RWPE2 (cell line): Measurements from ENCODE around the gene MAP2K1.
"Not testable (repeated sequence)": the region's sequence is repeated elsewhere in the genome, so short reads cannot be mapped to it uniquely, and the experiment has no call there.

Experiments
- ATAC-seq: fragments of 200-7000 bp; cut with Tn5 transposase; 3 replicates; pipeline ENCODE4 v1.9.1; 2021; ENCODE audit warnings: low read depth
- DNase-seq: peaks from one replicate; pipeline ENCODE4 v3.0.0-alpha.2; 2020; ENCODE audit warnings: low spot score
- H3K27ac ChIP-seq: fragments of 450-650 bp; 2 replicates; pipeline ENCODE4 v1.5.1; 2017; ENCODE audit warnings: mild to moderate bottlenecking; ENCODE audit not compliant: poor library complexity, severe bottlenecking
- H3K27me3 ChIP-seq: fragments of 250-450 bp; sonication (Bioruptor Pico); 2 replicates; pipeline ENCODE4 v1.5.1; 2021; ENCODE audit warnings: mild to moderate bottlenecking, moderate library complexity; ENCODE audit not compliant: insufficient read depth, poor library complexity, severe bottlenecking
- H3K36me3 ChIP-seq: fragments of 250-450 bp; sonication (Bioruptor Pico); 2 replicates; pipeline ENCODE4 v1.5.1; 2020; ENCODE audit warnings: low read depth, mild to moderate bottlenecking, moderate library complexity
- H3K4me1 ChIP-seq: fragments of 250-450 bp; sonication (Bioruptor Pico); 2 replicates; pipeline ENCODE4 v1.5.1; 2021; ENCODE audit warnings: mild to moderate bottlenecking, moderate library complexity; ENCODE audit not compliant: insufficient read depth, poor library complexity, severe bottlenecking
- H3K4me3 ChIP-seq: fragments of 250-450 bp; sonication (Bioruptor Pico); 2 replicates; pipeline ENCODE4 v1.5.1; 2021; ENCODE audit warnings: mild to moderate bottlenecking, moderate library complexity; ENCODE audit not compliant: severe bottlenecking
- H3K9me3 ChIP-seq: fragments of 250-450 bp; sonication (Bioruptor Pico); 2 replicates; pipeline ENCODE4 v1.5.1; 2021; ENCODE audit warnings: mild to moderate bottlenecking, moderate library complexity; ENCODE audit not compliant: severe bottlenecking
- CTCF ChIP-seq: fragments of 450-650 bp; IDR thresholded peaks from one replicate; pipeline ENCODE4 v1.5.1; 2017; ENCODE audit warnings: mild to moderate bottlenecking, moderate library complexity; ENCODE audit not compliant: poor library complexity, severe bottlenecking

Gene MAP2K1

GRCh38 chr15:66497502-66498455 is 111.1 kb downstream of the MAP2K1 start, which contains the start of gene SNAPC5:
Gene SNAPC5 (minus strand): TSS chr15:66497762. CDS start chr15:66497731, 31 bp downstream.
- H3K36me3 ChIP-seq: peaks cover 82% of the 10 kb centered on the region
- no peaks in the 10 kb centered on the region for H3K27me3 ChIP-seq
- no peaks in the 10 kb centered on the region for H3K9me3 ChIP-seq
- ATAC-seq (peak; percentile 78), DNase-seq (peak; percentile 99)
- H3K27ac ChIP-seq: peak within 1 kb of the TSS; percentile 87
- TF ChIP-seq CTCF: peak; percentile 100
- peaks cover 10% of the 10 kb centered on the region for H3K4me1 ChIP-seq
- peak within 1 kb of the TSS; percentile 57 for H3K4me3 ChIP-seq

- H3K36me3 ChIP-seq: peaks cover 82% of the 10 kb centered on the region
- H3K9me3 ChIP-seq: no peaks in the 10 kb centered on the region
- H3K27me3 ChIP-seq: no peaks in the 10 kb centered on the region
- H3K4me3 ChIP-seq: no peak overlapping the region
- DNase-seq (peak; percentile 15), ATAC-seq (no peak)
- peaks cover 10% of the 10 kb centered on the region for H3K4me1 ChIP-seq
- peak overlapping the region; percentile 87 for H3K27ac ChIP-seq
- no peak for TF ChIP-seq CTCF
Observed at GRCh38 chr15:66498501-66499386, 112.0 kb downstream of the MAP2K1 start.

GRCh38 chr15:66500346-66500745 is 113.6 kb downstream of the MAP2K1 start:
- not testable (repeated sequence) for H3K9me3 ChIP-seq, H3K27me3 ChIP-seq, H3K4me3 ChIP-seq, ATAC-seq, H3K4me1 ChIP-seq
- DNase-seq: peak; percentile 40
- Histone ChIP-seq H3K36me3 (peaks cover 73% of the 10 kb centered on the region), H3K27ac (peak overlapping the region; percentile 87)

GRCh38 chr15:66502491-66502890 is 115.8 kb downstream of the MAP2K1 start:
- Histone ChIP-seq H3K9me3 (no peaks in the 10 kb centered on the region), H3K27ac (peak overlapping the region; percentile 87)

GRCh38 chr15:66503041-66503648 is 116.4 kb downstream of the MAP2K1 start:
- peaks cover 65% of the 10 kb centered on the region for H3K36me3 ChIP-seq
- H3K4me3 ChIP-seq: peak overlapping the region; percentile 85
- DNase-seq, H3K9me3 ChIP-seq, ATAC-seq, H3K27me3 ChIP-seq: not testable (repeated sequence)
- peak overlapping the region; percentile 87 for H3K27ac ChIP-seq
- H3K4me1 ChIP-seq: peaks cover 14% of the 10 kb centered on the region

More at GRCh38 chr15:66502491-66502890, 115.8 kb downstream of the MAP2K1 start:
- H3K4me1 ChIP-seq: peaks cover 14% of the 10 kb centered on the region
- no peaks in the 10 kb centered on the region for H3K27me3 ChIP-seq
- H3K4me3 ChIP-seq: peak overlapping the region; percentile 85
- TF ChIP-seq CTCF: no peak
- H3K36me3 ChIP-seq: peaks cover 65% of the 10 kb centered on the region
- ATAC-seq (no peak), DNase-seq (no peak)
